Activated CD4-positive, alpha-beta T cell treated with anti-CD3 and anti-CD28 coated beads, Interleukin-2, Interleukin-4, amounts not matched to agents 100 ng/mL and 50 ng/mL, durations not matched to agents 16 hours and 8 hours (primary cell): ENCODE results near the gene TACR1.
"Not testable (repeated sequence)": the region's sequence is repeated elsewhere in the genome, so short reads cannot be mapped to it uniquely, and the experiment has no call there.

ENCODE experiments used
- DNase-seq: peaks from one replicate; pipeline ENCODE4 v3.0.0-alpha.2; 2020; ENCODE audit warnings: low spot score

Gene TACR1

DNA sequence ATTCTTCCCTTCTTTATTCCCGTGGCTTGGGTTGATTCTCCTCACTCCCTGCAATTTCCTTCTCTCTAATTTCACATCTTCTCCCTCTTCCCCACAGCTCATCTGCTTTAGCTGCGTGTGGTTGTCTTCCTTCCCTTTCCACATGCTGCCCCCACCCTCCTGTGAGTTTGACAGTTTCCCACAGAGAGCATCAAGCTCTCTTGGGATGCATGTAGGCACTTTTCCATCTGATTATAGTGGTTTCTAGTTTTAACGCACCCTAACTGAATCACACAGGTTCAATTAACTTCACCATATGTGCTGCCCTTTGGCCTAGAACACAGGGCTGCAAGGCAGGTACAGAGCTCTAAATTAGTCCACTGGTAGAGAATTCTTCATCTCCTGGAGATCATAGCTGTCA is 110.5 kb downstream of the TACR1 start:
- no peak for DNase-seq

- no peak for DNase-seq
These were observed 111.6 kb downstream of the TACR1 start for GRCh38 chr2:75087736-75088135.

GRCh38 chr2:75079575-75079974 is 119.7 kb downstream of the TACR1 start:
- no peak for DNase-seq

GRCh38 chr2:75077909-75078308 is 121.4 kb downstream of the TACR1 start:
- no peak for DNase-seq

DNA sequence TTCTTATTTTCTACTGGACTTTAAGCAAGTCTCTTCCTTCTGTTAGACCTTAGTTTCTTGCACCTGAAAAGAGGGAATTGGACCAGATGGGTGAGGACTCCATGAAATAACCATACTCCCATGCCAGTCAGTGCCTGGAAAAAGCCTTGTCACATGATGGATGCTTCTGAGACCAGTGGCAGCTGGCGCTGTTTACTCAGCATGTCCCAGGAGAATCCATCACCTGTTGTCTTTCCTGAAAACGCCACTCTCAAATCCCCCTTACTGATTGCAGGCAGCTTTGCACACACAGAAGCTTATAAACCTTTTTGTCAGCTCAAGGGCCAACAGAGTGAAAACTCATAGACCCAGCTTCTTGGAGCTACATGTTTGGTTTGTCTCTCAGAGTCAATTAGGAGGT is 123.2 kb downstream of the TACR1 start:
- no peak for DNase-seq

GRCh38 chr2:75074708-75075107 is 124.6 kb downstream of the TACR1 start:
- DNase-seq: no peak

DNA sequence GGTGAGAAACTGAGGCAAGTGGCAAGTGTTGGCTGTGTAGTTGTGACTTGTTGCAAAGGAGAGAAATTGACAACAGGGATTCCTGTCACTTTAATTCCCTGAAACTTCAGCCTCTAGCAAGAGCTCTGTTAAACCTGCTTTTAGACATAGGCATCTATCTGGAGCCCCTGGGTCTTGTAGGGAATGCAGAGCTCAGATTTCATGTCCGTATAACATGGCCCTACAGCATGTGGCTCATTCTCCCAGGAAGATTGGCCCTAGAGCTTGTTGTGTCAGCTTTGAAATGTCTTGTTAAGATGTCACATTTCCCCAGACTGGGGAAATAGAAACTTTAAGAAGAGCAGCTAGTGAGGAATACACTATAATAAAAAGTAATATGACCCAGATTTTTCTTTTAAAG is 125.1 kb downstream of the TACR1 start:
- no peak for DNase-seq

- DNase-seq: no peak
These were observed 127.6 kb downstream of the TACR1 start for GRCh38 chr2:75071766-75072165.

GRCh38 chr2:75068546-75068945 is 130.8 kb downstream of the TACR1 start:
- no peak for DNase-seq

- no peak for DNase-seq
These were observed 131.8 kb downstream of the TACR1 start for GRCh38 chr2:75067506-75067905.

- no peak for DNase-seq
These were observed 133.0 kb downstream of the TACR1 start for GRCh38 chr2:75066121-75066902.

DNA sequence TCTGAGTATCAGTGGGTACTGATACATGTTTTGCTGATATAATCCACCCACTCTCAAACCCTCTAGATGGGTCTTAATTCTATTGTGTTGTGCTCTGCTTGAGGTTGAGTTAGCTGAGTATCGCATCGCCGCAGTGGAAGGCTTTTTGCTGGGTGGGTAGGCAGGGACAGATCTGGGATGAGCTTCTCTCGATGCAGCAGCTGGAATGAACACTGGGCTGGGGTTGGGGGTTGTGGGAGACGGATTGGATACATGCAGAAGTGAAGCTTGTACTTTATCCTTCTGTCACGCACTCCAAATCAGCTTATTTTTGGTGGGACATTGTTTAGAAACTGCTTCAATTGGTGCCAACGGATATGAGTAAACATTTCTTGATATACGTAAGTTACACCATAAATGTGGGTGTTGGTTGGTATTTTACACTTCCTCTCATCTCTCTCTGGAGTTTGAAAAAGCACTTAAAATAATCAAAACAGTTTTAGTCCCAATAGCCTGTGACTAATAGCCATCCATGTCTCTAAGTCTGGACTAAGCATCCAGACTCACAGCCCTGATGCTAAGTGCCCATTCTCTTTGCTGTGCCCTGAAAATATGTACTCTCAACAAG is 133.8 kb downstream of the TACR1 start:
- peak; percentile 18 for DNase-seq

DNA sequence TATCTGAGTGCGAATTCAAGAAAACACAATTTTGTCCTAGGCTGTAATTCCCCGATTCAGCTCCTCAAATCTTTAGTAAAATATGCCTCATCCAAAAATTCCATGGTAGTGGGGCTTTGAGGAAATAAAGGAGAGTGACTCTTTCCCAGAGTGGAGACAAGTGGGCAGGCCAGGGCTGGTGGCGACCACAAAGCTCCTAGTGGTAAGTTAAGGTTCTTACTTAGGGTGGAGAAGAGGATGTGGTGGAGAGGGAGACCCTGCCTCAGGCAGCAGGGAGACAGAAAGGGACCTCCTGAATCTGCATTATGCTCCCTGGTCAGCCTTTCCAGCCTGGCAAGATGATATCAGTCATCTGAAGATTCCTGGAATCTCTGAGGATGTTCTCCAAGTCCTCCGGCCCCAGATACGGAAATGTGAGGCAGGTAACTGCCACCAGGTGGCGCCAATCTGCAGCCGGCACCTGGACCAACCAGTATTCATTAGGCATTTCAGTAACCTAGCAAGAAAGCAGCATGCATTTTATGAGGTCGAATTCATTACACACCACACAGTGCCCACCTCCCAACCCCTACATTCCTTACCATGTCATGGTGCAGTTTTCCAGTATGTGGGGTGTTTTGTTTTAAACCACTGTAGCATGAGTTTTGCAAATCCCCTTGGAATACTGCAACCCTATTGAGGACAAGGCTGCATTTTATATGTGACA is 134.5 kb downstream of the TACR1 start:
- peak; percentile 55 for DNase-seq

GRCh38 chr2:75063906-75064305 is 135.4 kb downstream of the TACR1 start:
- DNase-seq: no peak

- no peak for DNase-seq
These were observed 140.9 kb downstream of the TACR1 start for GRCh38 chr2:75058427-75058826.

DNA sequence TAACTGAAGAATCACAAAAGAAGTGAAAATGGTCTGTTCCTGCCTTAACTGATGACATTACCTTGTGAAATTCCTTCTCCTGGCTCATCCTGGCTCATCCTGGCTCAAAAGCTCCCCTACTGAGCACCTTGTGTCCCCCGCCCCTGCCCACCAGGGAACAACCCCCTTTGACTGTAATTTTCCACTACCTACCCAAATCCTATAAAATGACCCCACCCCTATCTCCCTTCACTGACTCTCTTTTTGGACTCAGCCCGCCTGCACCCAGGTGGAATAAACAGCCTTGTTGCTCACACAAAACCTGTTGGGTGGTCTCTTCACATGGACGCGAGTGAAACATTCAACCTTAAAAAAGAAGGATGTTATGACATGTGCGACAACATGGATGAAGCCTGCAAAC is 142.2 kb downstream of the TACR1 start:
- not testable (repeated sequence) for DNase-seq

GRCh38 chr2:75055820-75056675 is 143.3 kb downstream of the TACR1 start:
- DNase-seq: peak; percentile 37

DNA sequence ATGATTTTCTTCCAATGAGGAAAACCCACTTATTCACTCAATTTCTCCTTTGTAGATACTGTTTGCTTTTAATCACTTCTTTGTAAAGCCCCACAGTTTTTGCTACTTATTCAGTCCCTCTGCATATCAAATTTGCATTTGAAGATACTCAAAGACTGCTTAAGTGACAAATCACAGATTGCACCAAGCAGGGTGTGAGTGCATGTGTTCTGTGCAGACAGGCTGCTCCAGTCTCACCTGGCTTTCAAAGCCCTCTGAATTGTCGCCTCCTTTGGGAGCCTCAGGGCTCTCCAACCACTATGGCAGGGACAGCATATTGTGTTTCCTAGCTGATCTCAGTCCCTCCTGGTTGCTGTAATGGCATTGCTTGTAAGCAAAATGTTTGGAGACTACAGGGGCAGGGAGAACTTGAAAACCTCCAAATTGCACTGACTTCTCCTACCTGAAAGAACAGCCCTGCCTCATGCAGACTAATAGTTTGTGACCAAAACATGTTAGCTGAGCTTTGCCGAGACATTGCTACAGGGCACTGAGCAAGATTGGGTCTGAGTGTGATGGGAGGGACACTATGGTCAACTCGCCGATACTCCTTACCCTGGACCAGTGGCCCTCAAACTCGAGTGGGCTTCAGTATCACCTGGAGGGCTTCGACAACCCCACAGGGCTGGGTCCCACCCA is 144.0 kb downstream of the TACR1 start:
- DNase-seq: no peak

DNA sequence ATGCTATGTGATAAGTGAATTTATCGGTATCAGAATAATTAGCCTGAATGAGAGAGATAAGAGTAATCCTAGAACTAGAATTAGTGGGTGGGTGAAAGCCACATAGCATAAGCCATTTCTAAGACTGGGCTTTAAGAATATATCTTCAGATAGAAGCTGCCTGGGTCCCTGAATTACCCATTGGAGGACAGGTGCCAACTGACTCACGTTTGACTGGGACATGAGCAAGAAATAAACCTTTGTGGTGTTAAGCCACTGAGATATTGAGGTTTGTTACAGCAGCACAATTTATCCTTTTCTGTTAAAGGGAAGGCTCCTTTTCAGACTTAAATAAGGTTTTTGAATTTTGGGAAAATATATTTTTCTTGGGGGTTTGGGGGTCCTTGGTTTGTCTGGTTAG is 145.0 kb downstream of the TACR1 start:
- no peak for DNase-seq

- peak; percentile 29 for DNase-seq
These were observed 145.7 kb downstream of the TACR1 start for GRCh38 chr2:75053484-75054112.

- DNase-seq: no peak
These were observed 151.2 kb downstream of the TACR1 start for GRCh38 chr2:75047992-75048625.
